Neural cell (in vitro differentiated cells): Measurements from ENCODE around the gene MALRD1.

Source experiments
- EP300 ChIP-seq: fragments of 450-650 bp; conservative IDR thresholded peaks from 2 replicates; pipeline ENCODE4 v1.6.1; 2014; ENCODE audit warnings: antibody characterized with exemption, mild to moderate bottlenecking, moderate library complexity; ENCODE audit not compliant: poor library complexity, severe bottlenecking
- EZH2 ChIP-seq: fragments of 200-600, 300-800 bp; shearing (Covaris generic), sonication (generic); IDR thresholded peaks from 2 replicates; pipeline ENCODE4 v1.6.1; 2014; ENCODE audit warnings: antibody characterized with exemption, low read length, borderline replicate concordance, mild to moderate bottlenecking; ENCODE audit not compliant: insufficient read depth, poor library complexity, severe bottlenecking
- MXI1 ChIP-seq: fragments of 450-650 bp; conservative IDR thresholded peaks from 2 replicates; pipeline ENCODE4 v1.6.1; 2014; ENCODE audit warnings: antibody characterized with exemption, mild to moderate bottlenecking; ENCODE audit not compliant: poor library complexity, severe bottlenecking
- POLR2AphosphoS5 ChIP-seq: IDR thresholded peaks from 2 replicates; pipeline ENCODE4 v1.6.1; 2012
- TF ChIP-seq, protein P1 (sequence below): fragments of 450-650 bp; IDR thresholded peaks from 2 replicates; pipeline ENCODE4 v1.5.1; 2014; ENCODE audit warnings: antibody characterized with exemption, mild to moderate bottlenecking, moderate library complexity; ENCODE audit not compliant: poor library complexity, severe bottlenecking
- TF ChIP-seq, protein P2 (sequence below): IDR thresholded peaks from 2 replicates; pipeline ENCODE4 v1.6.1; 2012; ENCODE audit warnings: borderline replicate concordance

DNA sequence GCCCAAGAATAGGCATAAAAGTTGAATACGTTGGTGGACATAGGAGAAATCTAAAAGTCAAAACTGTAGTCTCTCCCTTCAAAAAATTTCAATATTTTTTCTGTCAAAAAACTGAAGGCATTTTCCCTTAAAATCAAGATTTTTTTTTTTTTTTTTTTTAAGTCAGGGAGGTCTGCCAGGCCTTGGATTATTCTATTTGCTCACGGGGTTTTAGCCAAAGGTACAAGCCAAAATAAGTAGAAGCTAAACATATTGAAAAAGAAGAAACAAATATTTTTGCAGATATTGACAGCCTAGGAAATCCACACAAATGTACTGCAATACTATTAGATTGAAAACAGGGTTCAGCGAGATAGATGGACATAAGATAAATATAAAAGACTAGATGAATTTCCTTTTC is 577.6 kb downstream of the MALRD1 start:
- TF ChIP-seq, protein P1, sequence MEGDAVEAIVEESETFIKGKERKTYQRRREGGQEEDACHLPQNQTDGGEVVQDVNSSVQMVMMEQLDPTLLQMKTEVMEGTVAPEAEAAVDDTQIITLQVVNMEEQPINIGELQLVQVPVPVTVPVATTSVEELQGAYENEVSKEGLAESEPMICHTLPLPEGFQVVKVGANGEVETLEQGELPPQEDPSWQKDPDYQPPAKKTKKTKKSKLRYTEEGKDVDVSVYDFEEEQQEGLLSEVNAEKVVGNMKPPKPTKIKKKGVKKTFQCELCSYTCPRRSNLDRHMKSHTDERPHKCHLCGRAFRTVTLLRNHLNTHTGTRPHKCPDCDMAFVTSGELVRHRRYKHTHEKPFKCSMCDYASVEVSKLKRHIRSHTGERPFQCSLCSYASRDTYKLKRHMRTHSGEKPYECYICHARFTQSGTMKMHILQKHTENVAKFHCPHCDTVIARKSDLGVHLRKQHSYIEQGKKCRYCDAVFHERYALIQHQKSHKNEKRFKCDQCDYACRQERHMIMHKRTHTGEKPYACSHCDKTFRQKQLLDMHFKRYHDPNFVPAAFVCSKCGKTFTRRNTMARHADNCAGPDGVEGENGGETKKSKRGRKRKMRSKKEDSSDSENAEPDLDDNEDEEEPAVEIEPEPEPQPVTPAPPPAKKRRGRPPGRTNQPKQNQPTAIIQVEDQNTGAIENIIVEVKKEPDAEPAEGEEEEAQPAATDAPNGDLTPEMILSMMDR, result no peak
- TF ChIP-seq POLR2AphosphoS5 (no peak), EZH2 (no peak), EP300 (no peak), MXI1 (no peak)
- TF ChIP-seq, protein P2, sequence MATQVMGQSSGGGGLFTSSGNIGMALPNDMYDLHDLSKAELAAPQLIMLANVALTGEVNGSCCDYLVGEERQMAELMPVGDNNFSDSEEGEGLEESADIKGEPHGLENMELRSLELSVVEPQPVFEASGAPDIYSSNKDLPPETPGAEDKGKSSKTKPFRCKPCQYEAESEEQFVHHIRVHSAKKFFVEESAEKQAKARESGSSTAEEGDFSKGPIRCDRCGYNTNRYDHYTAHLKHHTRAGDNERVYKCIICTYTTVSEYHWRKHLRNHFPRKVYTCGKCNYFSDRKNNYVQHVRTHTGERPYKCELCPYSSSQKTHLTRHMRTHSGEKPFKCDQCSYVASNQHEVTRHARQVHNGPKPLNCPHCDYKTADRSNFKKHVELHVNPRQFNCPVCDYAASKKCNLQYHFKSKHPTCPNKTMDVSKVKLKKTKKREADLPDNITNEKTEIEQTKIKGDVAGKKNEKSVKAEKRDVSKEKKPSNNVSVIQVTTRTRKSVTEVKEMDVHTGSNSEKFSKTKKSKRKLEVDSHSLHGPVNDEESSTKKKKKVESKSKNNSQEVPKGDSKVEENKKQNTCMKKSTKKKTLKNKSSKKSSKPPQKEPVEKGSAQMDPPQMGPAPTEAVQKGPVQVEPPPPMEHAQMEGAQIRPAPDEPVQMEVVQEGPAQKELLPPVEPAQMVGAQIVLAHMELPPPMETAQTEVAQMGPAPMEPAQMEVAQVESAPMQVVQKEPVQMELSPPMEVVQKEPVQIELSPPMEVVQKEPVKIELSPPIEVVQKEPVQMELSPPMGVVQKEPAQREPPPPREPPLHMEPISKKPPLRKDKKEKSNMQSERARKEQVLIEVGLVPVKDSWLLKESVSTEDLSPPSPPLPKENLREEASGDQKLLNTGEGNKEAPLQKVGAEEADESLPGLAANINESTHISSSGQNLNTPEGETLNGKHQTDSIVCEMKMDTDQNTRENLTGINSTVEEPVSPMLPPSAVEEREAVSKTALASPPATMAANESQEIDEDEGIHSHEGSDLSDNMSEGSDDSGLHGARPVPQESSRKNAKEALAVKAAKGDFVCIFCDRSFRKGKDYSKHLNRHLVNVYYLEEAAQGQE, result no peak
